HL-60 (cell line): Measurements from ENCODE around the gene TULP4.

Experiments used
- SPI1 ChIP-seq: IDR thresholded peaks from 2 replicates; pipeline ENCODE4 v1.6.1; 2012; ENCODE audit warnings: low read depth, mild to moderate bottlenecking, borderline replicate concordance
- TF ChIP-seq, protein P1 (sequence below): IDR thresholded peaks from one replicate; pipeline ENCODE4 v1.5.1; 2011; ENCODE audit warnings: low read length, control low read depth, inconsistent platforms; ENCODE audit not compliant: insufficient read depth

DNA sequence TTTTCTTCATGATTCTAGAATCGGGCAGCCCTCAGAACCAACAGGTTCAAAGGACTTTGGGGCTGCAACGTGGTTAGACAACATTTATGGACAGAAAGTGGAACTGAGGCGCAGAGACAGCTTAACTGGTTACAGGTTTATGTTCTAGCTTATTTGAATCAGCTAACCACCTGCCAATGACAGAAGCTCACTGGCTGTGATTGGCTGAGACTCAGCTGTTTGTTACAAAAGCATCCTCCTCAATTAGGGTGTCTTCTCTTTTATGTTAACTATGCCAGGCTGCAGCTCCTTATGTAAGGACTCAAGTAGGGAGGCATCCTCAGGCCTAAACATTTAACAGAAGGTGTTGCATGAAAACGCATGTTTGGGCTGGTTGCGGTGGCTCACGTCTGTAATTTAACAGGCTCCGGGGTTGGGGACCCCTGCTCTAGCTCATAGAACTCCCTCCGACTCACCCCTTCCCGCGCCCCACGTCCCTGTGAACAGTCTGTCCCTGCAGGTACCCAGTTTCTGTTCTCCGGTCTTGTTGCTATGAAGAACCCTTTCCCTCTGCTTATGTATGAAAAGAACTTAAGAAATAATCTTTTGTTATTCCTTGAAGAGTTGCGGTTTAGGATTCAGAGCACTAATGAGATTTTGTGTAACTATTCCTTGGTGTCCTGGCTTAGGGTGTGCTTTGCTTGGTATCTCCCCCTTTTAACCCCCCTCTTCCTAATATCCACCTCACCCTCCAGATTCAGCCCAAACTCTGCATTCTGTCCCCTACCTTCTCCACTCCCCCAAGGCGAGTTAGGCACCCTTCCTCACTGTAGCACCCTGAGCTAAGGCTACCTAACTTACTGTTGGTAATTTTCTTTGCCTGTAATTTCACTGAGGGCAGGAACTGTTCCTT lies 246.4 kb downstream of the TULP4 start:
- TF ChIP-seq, protein P1, sequence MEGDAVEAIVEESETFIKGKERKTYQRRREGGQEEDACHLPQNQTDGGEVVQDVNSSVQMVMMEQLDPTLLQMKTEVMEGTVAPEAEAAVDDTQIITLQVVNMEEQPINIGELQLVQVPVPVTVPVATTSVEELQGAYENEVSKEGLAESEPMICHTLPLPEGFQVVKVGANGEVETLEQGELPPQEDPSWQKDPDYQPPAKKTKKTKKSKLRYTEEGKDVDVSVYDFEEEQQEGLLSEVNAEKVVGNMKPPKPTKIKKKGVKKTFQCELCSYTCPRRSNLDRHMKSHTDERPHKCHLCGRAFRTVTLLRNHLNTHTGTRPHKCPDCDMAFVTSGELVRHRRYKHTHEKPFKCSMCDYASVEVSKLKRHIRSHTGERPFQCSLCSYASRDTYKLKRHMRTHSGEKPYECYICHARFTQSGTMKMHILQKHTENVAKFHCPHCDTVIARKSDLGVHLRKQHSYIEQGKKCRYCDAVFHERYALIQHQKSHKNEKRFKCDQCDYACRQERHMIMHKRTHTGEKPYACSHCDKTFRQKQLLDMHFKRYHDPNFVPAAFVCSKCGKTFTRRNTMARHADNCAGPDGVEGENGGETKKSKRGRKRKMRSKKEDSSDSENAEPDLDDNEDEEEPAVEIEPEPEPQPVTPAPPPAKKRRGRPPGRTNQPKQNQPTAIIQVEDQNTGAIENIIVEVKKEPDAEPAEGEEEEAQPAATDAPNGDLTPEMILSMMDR, result no peak
- TF ChIP-seq SPI1, result no peak
